Kidney (tissue), 14 donors: ENCODE data around the gene KCNQ1. TPM values are rescaled to one million over a fixed set of nuclear protein-coding genes. Genes with fewer than 3 reads are reported as not detected.

ENCODE experiments used
- DNase-seq, 5 donors: peaks; one replicate each; pipeline ENCODE4 v3.0.0-alpha.2; 2013 to 2020
- FAIRE-seq: peaks from 2 replicates; lab custom pipeline; 2012; peaks lifted over from hg19 to GRCh38; lab: Jason Lieb, UNC
- H3K27ac ChIP-seq, 2 donors: one replicate each; pipeline ENCODE4 v1.7.0; 2013; ENCODE audit warnings: low read depth in 2 of 2, low read length in 2 of 2, inconsistent platforms in 1 of 2
- H3K27me3 ChIP-seq: one replicate; pipeline ENCODE4 v1.7.1; 2013; ENCODE audit warnings: low read length, inconsistent platforms; ENCODE audit not compliant: control insufficient read depth, insufficient read depth
- H3K36me3 ChIP-seq, 3 donors: one replicate each; pipeline versions ENCODE4 v1.7.0 to v1.7.1; 2013; ENCODE audit warnings: low read length in 3 of 3, control low read depth in 1 of 3, inconsistent platforms in 1 of 3; ENCODE audit not compliant: insufficient read depth in 3 of 3, control insufficient read depth in 2 of 3
- H3K4me1 ChIP-seq, 3 donors: one replicate each; pipeline versions ENCODE4 v1.7.0 to v1.7.1; 2013; ENCODE audit warnings: low read length in 3 of 3, inconsistent platforms in 1 of 3, low read depth in 1 of 3; ENCODE audit not compliant: control insufficient read depth in 2 of 3, insufficient read depth in 2 of 3
- H3K4me3 ChIP-seq, 3 donors: one replicate each; pipeline versions ENCODE4 v1.7.0 to v1.8.1; 2013; ENCODE audit warnings: low read length in 3 of 3, control low read depth in 1 of 3, inconsistent platforms in 1 of 3
- H3K9ac ChIP-seq, 3 donors: one replicate each; pipeline versions ENCODE4 v1.7.0 to v1.7.1; 2013; ENCODE audit warnings: low read length in 3 of 3, control low read depth in 1 of 3, inconsistent platforms in 1 of 3
- H3K9me3 ChIP-seq, 3 donors: one replicate each; pipeline versions ENCODE4 v1.7.0 to v1.7.1; 2013; ENCODE audit warnings: low read length in 3 of 3, control low read depth in 1 of 3, inconsistent platforms in 1 of 3; ENCODE audit not compliant: control insufficient read depth in 2 of 3, insufficient read depth in 1 of 3
- intact Hi-C: fragments of 100-400 bp; cut with DNase I; formaldehyde crosslinking; loops from one replicate; pipeline ENCODE4 v1.11.1; 2022
- polyA plus RNA-seq: library from polyadenylated mRNA; stranded (reverse); fragments of 350-450 nt; fragmentation: Illumina TruSeq; extraction: RNeasy Lipid Tissue Mini Kit (QIAGEN cat#74804); gene quantifications from one replicate; pipeline ENCODE4 v1.2.3, GENCODE V29; 2014; ENCODE audit warnings: low read depth, low replicate concordance; ENCODE audit not compliant: insufficient read depth
- total RNA-seq: library from RNA; stranded (reverse); fragmentation: NEBNext Ultra II Directional; extraction: Animal tissue kit (Norgen Biotek cat#: 25700); gene quantifications from one replicate; pipeline ENCODE4 v1.2.1, GENCODE V29; 2021
- TF ChIP-seq, protein P1 (sequence below): IDR thresholded peaks from 3 replicates; pipeline ENCODE4 v1.5.1; 2012; ENCODE audit warnings: mild to moderate bottlenecking, moderate library complexity, borderline replicate concordance; ENCODE audit not compliant: insufficient read depth; ENCODE audit errors: extremely low read depth
- donor health status: control.
- donor health status: control.
- donor health status: control.
- donor health status: control.
- donor health status: control.
- donor health status: DM: yes; HTN: yes; CAD: no.
- donor health status: Normal renal cell carcinoma (clear cell type).

Gene KCNQ1
- total and polyA plus RNA-seq, 2 donors from 2014 or later = 45.5 to 49.4 TPM

- Histone ChIP-seq H3K9me3 (no peaks in the 10 kb centered on the region), H3K27ac (no peak overlapping the region), H3K4me3 (no peak overlapping the region), H3K36me3 (no peaks in the 10 kb centered on the region), H3K9ac (no peak overlapping the region), H3K27me3 (no peaks in the 10 kb centered on the region), H3K4me1 (no peaks in the 10 kb centered on the region)
- DNase-seq (peak in 1 of 5 donors; percentile 10), FAIRE-seq (no peak)
- TF ChIP-seq, protein P1, sequence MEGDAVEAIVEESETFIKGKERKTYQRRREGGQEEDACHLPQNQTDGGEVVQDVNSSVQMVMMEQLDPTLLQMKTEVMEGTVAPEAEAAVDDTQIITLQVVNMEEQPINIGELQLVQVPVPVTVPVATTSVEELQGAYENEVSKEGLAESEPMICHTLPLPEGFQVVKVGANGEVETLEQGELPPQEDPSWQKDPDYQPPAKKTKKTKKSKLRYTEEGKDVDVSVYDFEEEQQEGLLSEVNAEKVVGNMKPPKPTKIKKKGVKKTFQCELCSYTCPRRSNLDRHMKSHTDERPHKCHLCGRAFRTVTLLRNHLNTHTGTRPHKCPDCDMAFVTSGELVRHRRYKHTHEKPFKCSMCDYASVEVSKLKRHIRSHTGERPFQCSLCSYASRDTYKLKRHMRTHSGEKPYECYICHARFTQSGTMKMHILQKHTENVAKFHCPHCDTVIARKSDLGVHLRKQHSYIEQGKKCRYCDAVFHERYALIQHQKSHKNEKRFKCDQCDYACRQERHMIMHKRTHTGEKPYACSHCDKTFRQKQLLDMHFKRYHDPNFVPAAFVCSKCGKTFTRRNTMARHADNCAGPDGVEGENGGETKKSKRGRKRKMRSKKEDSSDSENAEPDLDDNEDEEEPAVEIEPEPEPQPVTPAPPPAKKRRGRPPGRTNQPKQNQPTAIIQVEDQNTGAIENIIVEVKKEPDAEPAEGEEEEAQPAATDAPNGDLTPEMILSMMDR = no peak
- intact Hi-C loops = no loop called here
These were observed 142.0 kb downstream of the KCNQ1 start for GRCh38 chr11:2586793-2587131.

DNA sequence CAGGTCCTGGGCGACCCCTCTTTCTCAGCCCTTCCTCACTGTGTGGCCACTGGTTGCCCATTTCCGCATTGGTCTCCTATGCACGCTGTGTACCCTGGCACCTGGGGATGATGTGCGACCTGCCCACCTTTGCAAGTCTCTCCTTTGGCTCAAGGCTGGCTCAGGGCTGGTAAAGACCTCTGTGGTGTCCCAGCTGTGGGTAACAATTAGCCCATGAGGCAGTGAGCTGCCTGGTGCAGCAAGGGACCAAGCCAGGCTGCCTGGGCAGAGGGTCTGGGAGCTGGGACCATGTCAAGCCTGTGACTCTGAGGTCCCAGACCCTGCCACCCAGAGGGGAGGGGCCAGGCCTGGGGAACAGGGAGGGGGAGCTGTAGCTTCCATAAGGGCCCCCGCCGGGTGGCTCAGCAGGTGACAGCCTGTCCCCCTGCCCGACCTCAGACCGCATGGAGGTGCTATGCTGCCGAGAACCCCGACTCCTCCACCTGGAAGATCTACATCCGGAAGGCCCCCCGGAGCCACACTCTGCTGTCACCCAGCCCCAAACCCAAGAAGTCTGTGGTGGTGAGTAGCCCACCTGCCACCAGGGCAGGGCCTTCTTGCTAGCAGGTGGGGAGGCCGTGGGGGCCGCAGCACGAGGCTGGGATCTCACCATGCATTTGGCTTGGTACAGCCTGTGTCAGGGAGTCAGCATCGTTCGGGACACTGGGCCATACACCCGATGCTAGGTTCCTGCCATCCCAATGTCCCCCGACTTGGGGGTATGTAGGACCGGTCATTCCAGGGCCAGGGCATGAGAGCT is 142.5 kb downstream of the KCNQ1 start:
- DNase-seq (peak in 2 of 5 donors; percentile 53 to 67), FAIRE-seq (no peak)
- TF ChIP-seq, protein P1 = no peak
- Histone ChIP-seq H3K27me3 (no peaks in the 10 kb centered on the region), H3K36me3 (no peaks in the 10 kb centered on the region), H3K27ac (no peak overlapping the region), H3K4me3 (no peak overlapping the region), H3K4me1 (no peaks in the 10 kb centered on the region), H3K9ac (no peak overlapping the region), H3K9me3 (no peaks in the 10 kb centered on the region)
- intact Hi-C loops = no loop called here

DNA sequence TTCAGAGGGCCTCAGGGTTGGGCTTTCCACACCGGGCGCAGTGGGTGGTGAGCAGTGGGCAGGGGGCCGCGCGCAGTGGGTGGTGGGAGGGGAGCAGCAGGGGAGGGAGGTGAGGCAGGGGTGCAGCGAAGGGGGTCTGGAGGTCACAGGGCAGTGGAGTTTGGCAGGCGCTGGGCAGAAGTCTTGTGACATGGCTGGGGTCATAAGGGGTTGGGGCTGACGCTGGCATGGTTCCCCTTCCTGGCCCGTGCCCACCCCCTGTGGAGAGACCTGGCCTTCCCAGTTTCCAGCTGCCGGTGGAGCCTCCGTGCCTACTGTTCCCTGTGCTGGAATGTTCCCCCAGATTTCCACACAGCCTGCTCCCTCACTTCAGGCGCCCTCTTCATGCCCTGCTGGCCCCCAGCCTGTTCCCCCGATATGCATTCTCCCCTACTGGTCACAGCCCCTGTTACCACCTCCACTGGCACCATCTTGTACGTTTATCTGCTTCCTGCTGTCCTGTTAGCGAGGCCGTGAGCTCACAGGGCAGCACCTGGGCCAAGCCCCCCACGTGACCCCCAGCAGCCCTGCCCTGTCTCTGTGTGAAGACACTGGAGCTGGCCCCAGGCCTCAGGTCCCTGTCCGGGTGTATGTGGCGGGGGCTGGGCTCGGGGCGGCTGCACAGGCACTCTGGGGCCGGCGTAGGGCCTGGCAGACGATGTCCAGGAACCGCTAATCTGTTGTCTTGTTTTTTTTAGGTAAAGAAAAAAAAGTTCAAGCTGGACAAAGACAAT is 143.4 kb downstream of the KCNQ1 start:
- Histone ChIP-seq H3K4me1 (no peaks in the 10 kb centered on the region), H3K4me3 (no peak overlapping the region), H3K36me3 (no peaks in the 10 kb centered on the region), H3K27me3 (no peaks in the 10 kb centered on the region), H3K27ac (no peak overlapping the region), H3K9ac (no peak overlapping the region), H3K9me3 (no peaks in the 10 kb centered on the region)
- TF ChIP-seq, protein P1 = no peak
- peak in 2 of 5 donors; percentile 46 to 68 for DNase-seq
- FAIRE-seq = no peak
- intact Hi-C loops = no loop called here
